ENCODE results near the gene NRBF2. TPM values are rescaled to one million over a fixed set of nuclear protein-coding genes. Genes with fewer than 3 reads are reported as not detected.

Gene NRBF2
- total RNA-seq (2011; cell fraction: chromatin; rRNA removed; ENCODE audit: low replicate concordance): 7.5 and 15.7 TPM in 2 replicates
- total RNA-seq (2011; cell fraction: nucleolus; rRNA removed): 7.6 and 9.2 TPM in 2 replicates
- 6.8 and 7.9 TPM in 2 replicates for total RNA-seq (2011; cell fraction: nucleoplasm; rRNA removed)
- 20.2 and 20.8 TPM in 2 replicates for total RNA-seq (2014; rRNA removed)
- 29.7 and 34.1 TPM in 2 replicates for total RNA-seq (2014; rRNA removed; fragmentation: Illumina TruSeq; extraction: Trizol)
- 30.5 and 32.1 TPM in 2 replicates for total RNA-seq (2015; rRNA removed; fragmentation: Illumina TruSeq; extraction: Trizol)
- total RNA-seq (2021): 22.1 and 23.8 TPM in 2 replicates
- polyA plus RNA-seq (2011; rRNA removed): 26.5 and 30.5 TPM in 2 replicates
- polyA plus RNA-seq (2011; cell fraction: cytosol; rRNA removed): 8.0 and 11.5 TPM in 2 replicates
- polyA plus RNA-seq (2011; cell fraction: nucleus; rRNA removed): 5.8 and 9.5 TPM in 2 replicates
- polyA plus RNA-seq (2012): 25.5 and 27.5 TPM in 2 replicates
- 27.9 and 33.5 TPM in 2 replicates for polyA plus RNA-seq (2014; fragmentation: Illumina TruSeq; extraction: Trizol)
- polyA plus RNA-seq (2014; fragmentation: Nextera tagmentation; extraction: Ambion mirVana): 10 to 100 TPM; 38.1 to 52.1 TPM
- 24.7 and 25.3 TPM in 2 replicates for polyA plus RNA-seq (2014; rRNA removed)
- polyA minus RNA-seq (2011; rRNA and poly(A)+ RNA removed): 15.8 and 20.3 TPM in 2 replicates
- polyA minus RNA-seq (2011; cell fraction: cytosol; rRNA and poly(A)+ RNA removed): 8.4 and 12.0 TPM in 2 replicates
- 4.4 and 7.7 TPM in 2 replicates for polyA minus RNA-seq (2011; cell fraction: nucleus; rRNA and poly(A)+ RNA removed)
- percentile 85 among the genes with signal in this experiment for Bru-seq, nascent RNA
- BruChase-seq, experiment 1, labeled RNA remaining after a 2-hour chase: percentile 85 among the genes with signal in this experiment
- percentile 84 among the genes with signal in this experiment for BruChase-seq, experiment 2, labeled RNA remaining after a 6-hour chase
- long read RNA-seq, experiment 1, transcript NRBF2-202 (3 exons, 1,816 nt): minor isoform, 5 of 128 reads
- long read RNA-seq, experiment 1, transcript NRBF2-201 (4 exons, 1,853 nt): major isoform, 94 of 128 reads
- long read RNA-seq, experiment 1, partial matches to known transcripts: 14 of 128 reads
- long read RNA-seq, experiment 1, other reads (novel, unspliced or antisense): 15 of 128 reads
- long read RNA-seq, experiment 2, transcript NRBF2-201 (4 exons, 1,853 nt): major isoform, 17 of 23 reads
- long read RNA-seq, experiment 2, partial matches to known transcripts: 1 of 23 reads
- long read RNA-seq, experiment 2, other reads (novel, unspliced or antisense): 5 of 23 reads
- long read RNA-seq, experiment 3, transcript NRBF2-201 (4 exons, 1,853 nt): major isoform, 41 of 48 reads
- long read RNA-seq, experiment 3, partial matches to known transcripts: 0 of 48 reads
- long read RNA-seq, experiment 3, other reads (novel, unspliced or antisense): 6 of 48 reads

GRCh38 chr10:63133056-63133820 is at the start of gene NRBF2:
Gene NRBF2, plus strand, starts transcription at chr10:63133328. Its CDS starts 143 bp downstream, at chr10:63133471.
- intact Hi-C loops (cut with micrococcal nuclease): no loop called here
- H3K4me3 ChIP-seq: peak within 1 kb of the TSS; percentile 90
- 0% methylated on average over 53 of the region's 55 CpGs for WGBS (ENCODE audit: insufficient coverage, low coverage, missing lambda C conversion rate)
- peak within 1 kb of the TSS; percentile 95 to 96 for H3K9ac ChIP-seq (ENCODE audit: insufficient read depth in 1 of 2, low read depth in 2 of 2, low read length in 2 of 2)
- peak; percentile 97 to 100 (median 98) for DNase-seq (ENCODE audit: extremely low read depth in 1 of 4, low spot score in 3 of 4)
- peak; percentile 97 for ATAC-seq
- H3K9me3 ChIP-seq (replicated peaks; ENCODE audit: control insufficient read depth, insufficient read depth, low read depth, low read length): peaks cover 7% of the 10 kb centered on the region
- peaks cover 2% of the 10 kb centered on the region; the same call in 1 of the 3 replicates for H3K36me3 ChIP-seq (ENCODE audit: control insufficient read depth, insufficient read depth, low read length)
- no peaks in the 10 kb centered on the region for H3K27me3 ChIP-seq (ENCODE audit: control insufficient read depth in 2 of 2, insufficient read depth in 2 of 2, low read length in 2 of 2)
- no peaks in the 10 kb centered on the region; the same call in 1 of the 2 replicates for H4K20me1 ChIP-seq (replicated peaks; ENCODE audit: control insufficient read depth, insufficient read depth, low read length)
- peak; percentile 98 for FAIRE-seq
- ChIA-PET CTCF (ENCODE audit: low intra/inter-chr PET ratio) (interaction anchor here (0.6 kb wide), 1 partner anchor 100 kb away, joined by 3 read pairs; no protein-coding TSS in a partner anchor), POLR2A (interaction anchor here (0.6 to 5.2 kb wide), 13 partner anchors 8 to 1647 kb away, joined by 3 to 30 read pairs (median 4); no protein-coding TSS in a partner anchor)
- in situ Hi-C loops (cut with MboI): no loop called here
- no peaks in the 10 kb centered on the region for H3K9me1 ChIP-seq (ENCODE audit: control insufficient read depth, insufficient read depth, low read length)
- peaks cover 8 to 9% of the 10 kb centered on the region in 2 experiments; a peak in 3 of 5 replicates for H3K4me1 ChIP-seq (replicated peaks in 1 of 2; ENCODE audit: control insufficient read depth in 2 of 2, insufficient read depth in 2 of 2, low read length in 2 of 2)
- peak within 1 kb of the TSS; percentile 92 for H3K27ac ChIP-seq (ENCODE audit: extremely low read depth, low read depth, low read length)
- BruUV-seq (replicated peaks): no TSS peak
- peak within 1 kb of the TSS; percentile 88 for H2AFZ ChIP-seq (ENCODE audit: low read depth, low read length)
- peak within 1 kb of the TSS; percentile 93 for H3K4me2 ChIP-seq (ENCODE audit: insufficient read depth, low read length)
- H3K79me2 ChIP-seq (ENCODE audit: control insufficient read depth, insufficient read depth, low read length): peaks cover 51% of the 10 kb centered on the region
- peak; percentile 92 for TF ChIP-seq JUND (IDR thresholded peaks at IDR 0.05; ENCODE audit: borderline replicate concordance, low read depth, low read length)
- TF ChIP-seq JUND (tag; IDR thresholded peaks at IDR 0.05; ENCODE audit: borderline replicate concordance, low read depth, low read length): peak; percentile 80; the same call in 2 of the 3 replicates
- no peak for TF ChIP-seq ZNF3 (CRISPR knock-in tag; IDR thresholded peaks at IDR 0.05)
- no peak for TF ChIP-seq ZNF318 (IDR thresholded peaks at IDR 0.05; ENCODE audit: borderline replicate concordance in 1 of 2, low read depth in 1 of 2)
- TF ChIP-seq HMG20A (CRISPR knock-in tag; conservative IDR thresholded peaks at IDR 0.05): no peak
- TF ChIP-seq GTF2F1 (IDR thresholded peaks at IDR 0.05; ENCODE audit: low read depth, low read length): 0 out of 2 replicates have a peak, but pooled peaks have one; percentile 64
